Hypothalamus (tissue), 51 donors: ENCODE data around the gene FBXO34.
"Not testable (repeated sequence)": the region's sequence is repeated elsewhere in the genome, so short reads cannot be mapped to it uniquely, and the experiment has no call there.

Experiments
- DNase-seq, 51 donors: peaks; one replicate each; lab custom pipeline; 2025; lab: John Stamatoyannopoulos, UW

Gene FBXO34

DNA sequence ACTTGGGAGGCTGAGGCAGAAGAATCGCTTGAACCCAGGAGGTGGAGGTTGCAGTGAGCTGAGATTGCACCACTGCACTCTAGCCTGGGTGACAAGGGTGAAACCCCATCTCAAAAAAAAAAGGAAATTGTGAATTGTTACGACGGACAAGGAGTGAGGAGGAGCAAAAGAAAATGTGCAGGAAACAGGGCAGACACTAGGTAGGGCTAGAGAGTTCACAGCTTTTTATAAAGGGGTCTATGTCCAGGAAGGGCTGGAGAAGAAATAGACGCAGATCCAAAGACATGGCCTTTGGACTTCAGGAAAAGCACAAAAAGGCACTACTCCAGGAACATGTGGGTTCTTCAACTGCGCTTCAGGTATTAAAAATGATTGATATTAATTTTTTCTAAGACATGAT lies 106.0 kb downstream of the FBXO34 start:
- DNase-seq = no peak

DNA sequence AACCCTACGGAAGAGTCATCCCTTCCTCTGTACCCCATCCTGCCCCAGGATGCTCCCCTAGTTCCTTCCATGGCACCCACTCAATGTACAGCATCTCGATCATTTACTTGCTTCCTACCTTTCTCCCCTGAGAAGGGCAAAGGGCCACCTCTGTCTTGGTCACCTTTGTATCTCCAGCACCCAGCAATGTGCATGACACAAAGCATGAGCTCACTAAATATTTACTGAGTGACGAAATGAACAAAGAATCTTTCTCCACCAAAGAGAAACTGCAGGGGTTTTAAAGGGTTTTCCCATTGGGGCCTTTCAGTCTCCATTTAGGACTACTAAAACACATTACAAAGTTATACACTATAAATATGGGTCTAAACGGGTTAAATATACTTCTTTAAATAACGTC lies 109.8 kb downstream of the FBXO34 start:
- DNase-seq = no peak

DNA sequence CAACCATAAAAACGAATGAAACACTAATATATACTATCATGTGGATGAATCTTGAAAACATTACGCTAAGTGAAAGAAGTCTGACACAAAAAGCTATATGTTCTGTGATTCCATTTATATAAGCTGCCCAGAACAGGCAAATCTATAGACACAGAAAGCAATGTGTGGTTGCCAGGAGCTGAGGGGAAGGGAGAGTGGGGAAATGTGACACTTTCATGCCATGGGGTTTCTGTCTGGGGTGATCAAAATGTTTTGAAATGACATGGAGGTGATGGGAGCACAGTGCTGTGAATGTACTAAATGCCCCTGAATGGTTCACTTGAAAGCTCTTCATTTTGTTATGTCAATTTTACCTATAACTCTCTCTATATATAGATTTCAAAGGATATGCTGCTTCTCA lies 110.3 kb downstream of the FBXO34 start:
- no peak for DNase-seq

DNA sequence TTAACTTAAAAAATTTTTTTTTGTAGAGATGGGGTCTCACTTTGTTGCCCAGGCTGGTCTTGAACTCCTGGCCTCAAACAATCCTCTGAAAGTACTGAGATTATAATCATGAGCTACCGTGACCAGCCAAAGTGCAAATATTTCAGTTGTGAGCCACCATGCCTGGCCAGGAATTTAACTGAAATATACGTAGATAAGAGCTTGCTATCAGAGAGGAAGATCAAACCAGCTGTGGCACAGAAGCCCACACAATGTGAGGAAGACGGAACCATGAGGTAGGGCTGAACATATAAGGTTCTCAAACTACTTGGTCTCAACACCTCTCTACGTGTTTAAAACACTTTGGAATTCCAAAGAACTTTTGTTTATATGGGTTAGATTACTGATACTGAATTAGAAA lies 111.3 kb downstream of the FBXO34 start:
- DNase-seq = no peak

DNA sequence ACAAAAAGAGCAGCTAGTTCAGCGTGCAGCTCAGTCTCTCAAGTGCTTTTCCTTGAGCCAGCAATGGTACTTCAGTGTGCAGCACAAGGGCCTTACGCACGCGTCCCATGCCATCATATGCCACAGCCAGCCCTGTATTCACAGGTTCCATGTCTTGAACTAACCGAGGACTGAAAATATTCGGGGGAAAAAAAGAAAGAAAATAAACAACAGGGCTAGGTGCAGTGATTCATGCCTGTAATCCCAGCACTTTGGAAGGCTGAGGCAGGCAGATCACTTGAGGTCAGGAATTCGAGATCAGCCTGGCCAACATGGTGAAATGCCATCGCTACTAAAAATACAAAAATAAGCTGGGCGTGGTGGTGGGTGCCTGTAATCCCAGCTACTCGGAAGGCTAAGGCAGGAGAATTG lies 111.8 kb downstream of the FBXO34 start:
- not testable (repeated sequence) for DNase-seq

- no peak for DNase-seq
These were observed 112.4 kb downstream of the FBXO34 start for GRCh38 chr14:55383541-55384140.

- no peak for DNase-seq
These were observed 113.3 kb downstream of the FBXO34 start for GRCh38 chr14:55384536-55384935.

DNA sequence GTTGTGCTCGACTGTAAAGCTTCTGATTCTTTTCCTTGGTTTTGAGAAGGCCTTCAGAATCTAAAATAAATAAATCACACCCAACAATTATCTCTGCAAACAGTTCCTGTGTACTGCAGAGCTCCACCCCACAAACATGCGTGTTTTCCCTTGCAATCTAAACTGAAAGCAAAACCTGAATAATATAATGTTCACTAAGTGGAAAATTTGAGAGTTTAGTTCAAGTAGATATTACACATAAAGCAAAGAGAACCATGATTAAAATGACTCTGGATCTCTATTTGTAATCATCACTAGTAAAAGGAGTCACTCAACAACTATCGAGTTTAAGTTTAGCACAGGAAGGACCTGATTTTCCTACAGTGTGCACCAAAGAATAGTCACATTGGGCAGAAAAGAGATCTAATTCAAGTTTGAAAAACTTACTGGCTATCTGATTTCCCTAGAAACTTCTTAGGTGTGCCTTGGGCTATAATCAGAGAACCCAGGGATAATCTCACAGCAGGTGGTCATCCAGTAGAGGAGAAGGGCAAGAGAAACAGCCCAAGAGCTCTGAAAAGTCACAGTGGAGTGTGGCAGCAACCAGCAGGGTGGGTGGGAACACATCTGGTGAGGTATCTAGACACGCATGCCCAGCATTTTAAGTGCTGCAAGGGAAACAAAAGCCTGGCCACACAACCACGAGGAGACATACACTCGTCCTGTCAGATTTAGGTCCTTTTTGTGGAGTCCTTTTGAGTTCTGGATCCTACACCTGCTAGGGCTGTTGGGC lies 115.0 kb downstream of the FBXO34 start:
- DNase-seq = no peak

DNA sequence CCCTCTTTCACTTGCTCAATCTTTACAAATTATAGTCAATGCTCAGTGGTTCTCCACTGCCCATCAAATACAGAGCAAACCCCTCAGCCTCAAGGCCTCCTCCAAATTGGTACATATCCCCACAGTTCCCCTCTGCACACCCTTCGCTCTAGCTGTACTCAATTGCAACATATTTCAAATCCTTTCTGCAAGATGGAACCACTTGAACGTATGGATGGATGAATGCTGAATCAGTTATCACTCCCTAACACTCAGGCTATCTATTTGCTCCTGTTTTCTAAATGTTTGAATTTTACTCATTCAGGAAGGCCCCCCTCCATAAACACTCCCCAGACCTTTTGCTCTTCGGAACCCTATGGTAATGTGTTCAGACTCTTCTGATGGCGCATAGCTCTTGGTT lies 115.9 kb downstream of the FBXO34 start:
- no peak for DNase-seq

DNA sequence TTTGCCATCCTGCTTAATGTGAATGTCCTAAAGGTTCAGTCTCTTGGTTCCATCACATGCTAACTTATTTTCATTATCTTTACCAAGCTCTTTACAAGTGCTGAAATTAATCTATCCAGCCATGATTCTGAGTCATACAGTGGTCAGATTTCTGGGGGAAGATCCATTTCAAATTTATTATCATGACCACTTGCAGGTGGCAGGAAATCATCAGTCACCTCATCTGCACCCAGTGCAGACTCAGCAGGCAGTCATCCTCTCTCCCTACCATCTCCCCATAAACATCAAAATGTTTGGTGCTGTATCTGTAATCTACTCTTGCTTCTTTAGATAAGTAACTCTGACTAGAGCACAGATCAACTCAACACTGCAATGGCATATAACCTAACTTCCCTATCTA lies 116.9 kb downstream of the FBXO34 start:
- no peak for DNase-seq

DNA sequence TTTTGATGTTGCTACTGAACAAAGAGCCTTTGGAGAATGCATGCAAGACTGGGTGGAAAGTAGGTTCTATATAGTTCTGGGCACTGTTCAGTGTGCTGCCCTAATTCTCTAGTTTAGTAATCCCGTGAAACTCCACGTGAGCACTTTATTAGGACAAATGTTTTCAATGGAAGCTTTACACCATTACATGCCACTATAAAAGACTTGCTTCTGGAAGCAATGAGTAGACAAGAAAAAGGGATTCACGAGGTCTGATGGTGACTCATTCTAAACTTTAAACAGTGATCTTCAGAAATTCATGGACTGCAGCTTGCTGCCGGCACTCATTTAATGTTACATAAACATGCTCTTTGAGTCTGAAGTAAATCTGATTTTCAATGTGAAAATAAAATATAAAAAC lies 118.1 kb downstream of the FBXO34 start:
- DNase-seq = no peak

DNA sequence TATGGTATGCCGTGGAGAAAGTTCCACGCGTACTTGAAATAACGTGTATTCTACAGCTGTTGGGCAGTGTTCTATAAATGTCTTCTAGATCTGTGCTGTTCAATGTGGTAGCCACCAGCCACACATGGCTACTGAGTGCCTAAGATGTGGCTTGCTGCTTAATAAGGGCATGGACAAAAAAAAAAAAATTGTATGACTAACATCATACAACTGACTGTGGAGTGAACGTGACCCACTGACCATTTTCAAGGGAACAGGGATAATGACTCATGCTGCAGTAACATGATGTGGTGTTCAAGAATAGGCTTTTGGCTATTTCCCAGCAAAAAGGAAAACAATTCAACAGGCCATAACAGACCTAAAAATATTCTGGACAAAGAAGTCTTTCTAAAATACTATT lies 127.5 kb downstream of the FBXO34 start:
- no peak for DNase-seq

- DNase-seq = no peak
These were observed 128.0 kb downstream of the FBXO34 start for GRCh38 chr14:55399183-55399582.

DNA sequence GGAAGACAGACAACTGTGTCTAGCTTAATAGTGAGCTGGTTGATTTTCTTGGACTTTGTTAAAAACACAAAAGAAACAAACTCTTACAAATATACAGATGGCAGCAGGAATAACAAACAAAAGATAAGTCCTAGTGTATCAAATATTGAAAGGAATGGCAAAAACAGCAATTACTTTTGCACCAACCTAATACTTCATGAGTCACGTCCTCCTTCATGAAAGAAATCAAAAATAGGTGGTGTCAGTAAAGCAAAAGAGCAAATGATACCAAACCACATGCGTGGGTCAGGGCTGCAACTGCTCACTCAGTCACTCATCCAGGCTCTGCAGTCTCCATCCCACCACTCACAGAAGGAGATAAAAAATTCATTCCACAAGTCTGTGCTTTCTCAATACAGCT lies 128.6 kb downstream of the FBXO34 start:
- no peak for DNase-seq

- no peak for DNase-seq
These were observed 130.5 kb downstream of the FBXO34 start for GRCh38 chr14:55401751-55402150.
